Brain pericyte (primary cell): ENCODE results near the gene PEX1.
"Not testable (repeated sequence)": the region's sequence is repeated elsewhere in the genome, so short reads cannot be mapped to it uniquely, and the experiment has no call there.

ENCODE experiments used
- DNase-seq: peaks from one replicate; pipeline ENCODE4 v3.0.0-alpha.2; 2012; ENCODE audit warnings: low read depth, low spot score

The PEX1 gene

DNA sequence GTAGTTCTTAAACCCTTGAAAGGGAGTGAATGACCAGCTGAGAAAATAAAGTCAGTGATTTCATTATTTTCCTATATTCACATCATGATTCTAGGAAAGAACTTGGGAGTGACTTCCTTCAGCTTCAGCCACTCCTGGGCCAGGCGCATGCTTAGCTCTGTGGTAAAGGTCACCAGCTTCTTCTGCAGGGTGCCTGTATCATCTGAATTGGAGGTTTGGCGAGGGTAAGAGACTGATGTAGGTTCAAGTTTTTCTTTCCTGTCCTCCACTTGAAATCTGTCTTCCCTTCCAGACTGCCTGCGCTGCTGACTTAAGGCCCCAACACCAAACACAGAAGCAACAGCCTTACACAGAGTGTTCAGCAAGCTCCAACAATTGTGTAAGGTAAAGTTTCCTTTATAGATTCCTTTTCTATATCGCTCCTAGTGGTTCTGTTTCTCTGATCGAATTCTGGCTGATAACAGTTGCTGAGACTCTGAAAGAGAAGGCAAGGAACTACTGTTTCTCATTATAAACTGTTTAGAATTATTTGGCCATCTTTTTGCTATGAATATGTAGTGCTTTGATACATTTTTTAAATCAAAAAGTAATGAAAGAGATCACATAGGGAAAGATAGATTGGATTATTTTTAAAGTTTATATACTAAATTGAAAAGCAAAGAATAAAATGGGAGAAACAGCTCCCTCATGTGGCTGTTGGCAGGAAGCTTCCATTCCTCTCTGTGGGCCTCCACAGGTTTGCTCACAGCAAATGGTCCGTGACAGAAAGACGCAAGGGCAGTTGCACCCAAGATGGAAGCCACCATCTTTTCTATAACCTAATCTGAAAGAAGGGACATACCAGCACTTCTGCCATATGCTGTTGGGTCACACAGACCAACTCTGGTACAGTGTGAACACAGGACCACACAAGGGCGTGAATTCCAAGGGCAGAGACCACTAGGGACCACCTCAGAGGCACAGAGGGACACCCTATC, 67.0 kb downstream of the PEX1 start:
- peak; percentile 54 for DNase-seq

GRCh38 chr7:92460510-92460909, 67.8 kb downstream of the PEX1 start:
- DNase-seq, result no peak

DNA sequence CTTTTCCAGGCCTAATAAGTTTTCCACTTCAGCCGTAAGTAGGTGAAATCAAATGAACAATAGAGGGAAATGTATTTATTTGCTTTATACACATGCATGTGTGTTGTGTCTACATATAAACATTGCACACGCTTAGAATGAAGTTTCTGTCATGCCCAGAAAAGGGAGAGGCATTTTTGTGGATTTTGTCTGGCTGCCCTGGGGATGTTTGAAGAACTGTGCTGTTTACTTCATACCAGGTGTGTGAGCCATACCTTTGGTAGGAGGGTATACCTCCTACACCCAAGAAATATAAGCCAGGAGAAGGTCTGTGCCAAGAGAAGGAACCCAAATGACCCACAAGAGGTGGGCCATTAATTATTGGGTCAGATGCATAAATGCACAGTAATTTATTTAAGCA, 68.2 kb downstream of the PEX1 start:
- no peak for DNase-seq

GRCh38 chr7:92456236-92456635, 72.1 kb downstream of the PEX1 start:
- DNase-seq, result no peak

GRCh38 chr7:92451645-92452044, 76.7 kb downstream of the PEX1 start:
- DNase-seq, result no peak

DNA sequence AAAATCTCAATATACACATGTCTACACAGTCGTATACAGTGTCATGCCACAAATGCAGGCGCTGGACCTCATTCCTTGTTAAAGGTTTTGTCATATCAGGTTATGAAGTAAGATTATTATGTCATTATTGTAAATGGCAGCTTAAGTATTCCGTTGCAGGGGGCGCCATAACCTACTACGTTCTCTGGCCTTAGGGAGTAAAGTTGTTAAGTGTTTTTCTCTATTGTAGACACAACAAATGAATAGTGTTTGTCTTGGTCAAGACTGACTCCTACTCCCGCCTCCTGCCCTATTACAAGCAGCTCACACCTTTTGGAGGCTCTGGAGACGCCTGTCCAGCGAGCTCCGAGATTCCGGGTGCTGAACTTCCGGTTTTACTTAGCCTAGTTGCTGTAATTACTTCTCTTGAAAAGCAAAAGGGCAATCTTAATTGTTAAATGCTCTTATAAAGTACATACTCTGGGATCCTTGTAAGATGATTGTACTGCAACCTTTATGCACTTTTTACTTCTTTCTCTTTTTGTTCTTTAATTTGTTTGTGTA, 80.0 kb downstream of the PEX1 start:
- no peak for DNase-seq

DNA sequence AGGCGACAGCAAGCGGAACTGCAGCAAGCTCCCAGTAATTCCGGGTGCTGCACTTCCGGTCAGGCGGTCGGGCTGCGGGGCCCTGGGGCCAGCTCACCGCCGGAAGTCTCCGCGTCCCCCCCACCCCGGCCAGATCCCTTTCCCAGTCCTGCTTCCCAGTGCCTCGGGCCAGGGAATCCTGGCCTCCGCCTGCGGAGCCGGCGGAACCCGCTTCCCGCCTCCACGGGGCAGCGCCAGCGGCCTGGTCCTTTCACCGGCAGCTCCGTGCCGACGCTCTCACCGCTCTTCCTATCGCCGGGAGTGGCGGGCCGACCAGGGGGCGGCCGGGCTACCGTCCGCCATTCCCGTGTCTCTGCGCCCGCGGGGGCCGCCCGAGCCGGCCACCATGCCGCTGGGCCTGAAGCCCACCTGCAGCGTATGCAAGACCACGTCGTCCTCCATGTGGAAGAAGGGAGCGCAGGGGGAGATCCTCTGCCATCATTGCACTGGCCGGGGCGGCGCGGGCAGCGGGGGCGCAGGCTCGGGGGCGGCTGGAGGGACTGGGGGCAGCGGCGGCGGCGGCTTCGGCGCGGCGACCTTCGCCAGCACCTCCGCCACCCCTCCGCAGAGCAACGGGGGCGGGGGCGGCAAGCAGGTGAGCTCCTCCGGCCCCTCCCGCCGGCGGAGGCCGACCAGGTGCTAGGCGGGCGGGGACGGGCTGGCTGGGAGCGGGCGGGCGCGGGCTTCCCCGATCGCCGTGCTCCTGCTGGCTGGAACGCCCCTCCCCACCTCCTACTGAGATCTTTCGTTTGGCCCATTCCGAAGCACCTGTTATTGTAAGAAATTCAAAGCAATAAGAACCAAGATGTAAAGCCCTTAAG, 80.7 kb downstream of the PEX1 start, which contains the start of gene GATAD1:
TSS of gene GATAD1 (plus strand) at position 138 of the 860 bp plus-strand sequence. CDS start at position 386, 248 bp downstream.
- peak; percentile 48 for DNase-seq

DNA sequence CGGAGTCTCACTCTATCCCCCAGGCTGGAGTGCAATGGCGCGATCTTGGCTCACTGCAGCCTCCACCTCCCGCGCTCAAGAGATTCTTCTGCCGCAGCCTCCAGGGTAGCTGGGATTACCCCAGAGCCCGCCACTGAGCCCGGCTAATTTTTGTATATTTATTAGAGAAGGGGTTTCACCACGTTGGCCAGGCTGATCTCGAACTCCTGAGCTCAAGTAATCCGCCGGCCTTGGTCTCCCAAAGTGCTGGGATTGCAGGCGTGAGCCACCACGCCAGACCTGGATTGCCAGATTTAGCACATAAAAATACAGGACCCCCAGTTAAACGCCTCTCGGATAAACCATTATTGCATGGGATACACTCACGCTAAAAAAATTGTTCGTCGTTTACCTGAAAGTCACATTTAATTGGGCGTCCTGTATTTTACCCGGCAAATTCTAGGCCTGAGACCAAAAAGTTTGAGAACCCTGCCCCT, 81.4 kb downstream of the PEX1 start:
- no peak for DNase-seq

DNA sequence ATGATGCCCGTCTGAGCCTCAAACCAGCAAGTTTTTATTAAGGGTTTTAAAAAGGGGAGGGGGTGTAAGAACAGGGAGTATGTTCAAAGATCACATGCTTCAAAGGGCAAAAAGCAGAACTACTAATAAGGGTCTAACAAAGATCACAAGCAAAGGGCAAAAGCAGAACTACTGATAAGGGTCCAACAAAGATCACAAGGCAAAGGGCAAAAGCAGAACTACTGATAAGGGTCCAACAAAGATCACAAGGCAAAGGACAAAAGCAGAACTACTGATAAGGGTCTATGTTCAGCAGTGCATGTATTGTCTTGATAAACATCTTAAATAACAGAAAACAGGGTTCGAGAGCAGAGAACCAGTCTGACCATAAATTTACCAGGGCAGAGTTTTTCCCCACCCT, 85.6 kb downstream of the PEX1 start:
- not testable (repeated sequence) for DNase-seq

GRCh38 chr7:92437956-92438491, 90.3 kb downstream of the PEX1 start:
- DNase-seq, result no peak
